ENCODE measurements around the gene OR1I1.

The OR1I1 gene

DNA sequence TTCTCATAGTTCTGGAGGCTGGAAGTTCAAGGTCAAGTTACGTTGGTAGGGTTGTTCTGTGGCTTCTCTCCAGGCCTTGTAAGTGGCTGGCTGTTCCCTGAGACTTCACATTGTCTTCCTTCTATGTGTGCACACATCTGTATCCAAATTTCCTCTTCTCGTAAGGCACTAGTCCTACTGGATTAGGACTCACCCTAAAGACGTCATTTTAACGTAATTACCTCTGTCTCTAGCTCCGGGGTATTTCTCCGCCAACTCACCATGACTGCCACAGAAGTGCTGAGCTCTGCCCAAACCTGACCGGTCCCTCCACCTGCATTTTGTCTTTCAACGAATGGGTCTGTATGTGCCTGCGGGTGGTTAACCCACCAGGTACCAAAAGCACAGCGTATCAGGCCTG lies 16.4 kb downstream of the OR1I1 start:
- DNase-seq (ENCODE audit: low read depth, low spot score) = no peak

DNA sequence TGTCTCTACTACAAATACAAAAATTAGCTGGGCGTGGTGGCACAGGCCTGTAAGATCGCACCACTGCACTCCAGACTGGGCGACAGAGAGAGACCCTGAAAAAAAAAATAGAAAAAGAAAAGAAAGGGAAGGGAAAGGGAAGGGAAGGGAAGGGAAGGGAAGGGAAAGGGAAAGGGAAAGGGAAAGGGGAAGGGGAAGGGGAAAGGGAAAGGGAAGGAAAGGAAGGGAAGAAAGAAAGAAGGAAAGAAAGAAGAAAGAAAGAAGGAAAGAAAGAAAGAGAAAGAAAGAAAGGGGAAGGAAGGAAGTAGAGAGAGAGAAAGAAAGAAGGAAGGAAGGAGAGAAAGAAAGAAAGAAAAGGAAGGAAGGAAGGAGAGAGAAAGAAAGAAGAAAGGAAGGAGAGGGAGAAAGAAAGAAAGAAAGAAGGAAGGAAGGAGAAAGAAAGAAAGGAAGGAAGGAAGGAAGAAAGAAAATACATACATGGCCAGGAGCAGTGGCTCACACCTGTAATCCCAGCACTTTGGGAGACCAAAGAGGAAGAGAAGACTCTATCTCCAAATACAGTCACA lies 17.1 kb downstream of the OR1I1 start:
- DNase-seq (ENCODE audit: low read depth, low spot score) = no peak

DNA sequence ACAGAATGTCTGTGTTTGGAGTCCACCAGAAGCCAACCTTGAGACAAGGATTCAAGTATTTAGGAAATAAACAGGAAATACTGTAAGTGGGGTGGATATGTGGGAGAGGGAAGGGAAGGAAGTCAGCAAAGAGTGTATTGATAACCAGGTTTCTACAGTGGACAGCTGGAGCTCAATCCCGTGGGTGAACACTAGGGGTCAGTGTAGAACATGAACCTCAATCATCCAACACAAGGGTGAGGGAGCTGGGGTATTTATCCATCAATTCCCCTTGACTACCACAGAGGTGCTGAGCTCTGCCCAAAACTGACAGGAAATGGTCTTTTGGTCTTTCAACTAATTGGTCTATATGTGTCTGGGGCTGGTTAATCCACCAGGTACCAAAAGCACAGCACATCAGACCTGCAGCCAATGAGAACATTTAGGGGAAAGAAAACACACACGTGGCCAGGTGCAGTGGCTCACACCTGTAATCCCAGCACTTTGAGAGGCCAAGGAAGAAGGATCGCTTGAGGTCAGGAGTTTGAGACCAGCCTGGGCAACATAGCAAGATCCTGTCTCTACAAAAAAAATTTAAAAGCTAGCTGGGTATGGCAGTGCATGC lies 19.6 kb downstream of the OR1I1 start:
- no peak for DNase-seq (ENCODE audit: low read depth, low spot score)

DNA sequence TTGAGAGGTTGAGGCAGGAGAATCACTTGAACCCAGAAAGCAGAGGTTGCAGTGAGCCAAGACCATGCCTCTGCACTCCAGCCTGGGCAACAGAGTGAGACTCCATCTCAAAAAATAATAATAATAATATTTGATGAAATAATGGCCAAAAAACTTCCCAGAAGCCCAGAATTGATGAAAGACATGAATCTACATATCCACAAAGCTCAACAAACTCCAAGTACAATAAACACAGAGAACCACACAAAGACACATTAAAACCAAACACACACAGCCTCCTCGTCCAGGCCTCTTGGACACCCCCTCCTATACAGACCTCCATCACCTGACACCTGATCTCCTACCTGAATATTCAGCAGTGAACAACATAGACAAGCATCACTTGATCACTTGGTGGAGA lies 22.0 kb downstream of the OR1I1 start:
- DNase-seq (ENCODE audit: low read depth, low spot score) = no peak

DNA sequence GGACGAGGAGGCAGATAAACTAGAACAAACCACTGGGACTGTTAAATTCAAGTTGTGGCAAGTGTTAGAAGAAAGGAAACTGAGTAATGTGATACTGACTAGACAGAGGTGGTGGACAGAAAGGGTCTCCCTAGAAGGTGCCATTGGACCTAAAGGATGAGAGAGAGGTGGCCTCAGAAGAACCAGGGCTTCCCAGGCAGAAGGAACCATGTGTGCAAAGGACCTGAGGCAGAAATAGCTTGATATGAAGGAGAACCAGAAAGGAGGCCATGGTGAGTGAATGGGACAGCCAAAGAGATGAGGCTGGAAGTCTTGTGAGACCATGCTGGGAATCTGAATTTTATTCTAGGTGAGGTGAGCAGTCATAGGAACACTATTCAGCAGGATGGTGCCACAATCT lies 22.4 kb downstream of the OR1I1 start:
- no peak for DNase-seq (ENCODE audit: low read depth, low spot score)

DNA sequence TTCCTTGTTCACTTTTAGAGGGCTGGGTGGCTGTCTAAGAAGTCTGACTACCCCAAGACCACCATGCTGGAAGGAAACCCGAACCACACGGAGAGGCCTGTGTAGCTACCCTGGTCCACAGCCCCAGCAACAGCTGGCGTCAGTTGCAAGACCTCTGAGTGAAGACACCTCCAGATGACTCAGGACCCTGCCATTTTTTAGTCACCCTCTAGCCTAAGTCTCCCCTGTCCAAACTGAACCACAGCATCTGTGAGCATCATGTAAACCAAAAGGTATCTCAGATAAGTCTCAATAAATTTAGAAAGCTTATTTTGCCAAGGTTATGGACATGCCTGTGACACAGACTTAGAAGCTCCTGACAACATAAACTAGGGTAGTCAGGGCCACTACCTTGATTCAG lies 23.0 kb downstream of the OR1I1 start:
- no peak for DNase-seq (ENCODE audit: low read depth, low spot score)

DNA sequence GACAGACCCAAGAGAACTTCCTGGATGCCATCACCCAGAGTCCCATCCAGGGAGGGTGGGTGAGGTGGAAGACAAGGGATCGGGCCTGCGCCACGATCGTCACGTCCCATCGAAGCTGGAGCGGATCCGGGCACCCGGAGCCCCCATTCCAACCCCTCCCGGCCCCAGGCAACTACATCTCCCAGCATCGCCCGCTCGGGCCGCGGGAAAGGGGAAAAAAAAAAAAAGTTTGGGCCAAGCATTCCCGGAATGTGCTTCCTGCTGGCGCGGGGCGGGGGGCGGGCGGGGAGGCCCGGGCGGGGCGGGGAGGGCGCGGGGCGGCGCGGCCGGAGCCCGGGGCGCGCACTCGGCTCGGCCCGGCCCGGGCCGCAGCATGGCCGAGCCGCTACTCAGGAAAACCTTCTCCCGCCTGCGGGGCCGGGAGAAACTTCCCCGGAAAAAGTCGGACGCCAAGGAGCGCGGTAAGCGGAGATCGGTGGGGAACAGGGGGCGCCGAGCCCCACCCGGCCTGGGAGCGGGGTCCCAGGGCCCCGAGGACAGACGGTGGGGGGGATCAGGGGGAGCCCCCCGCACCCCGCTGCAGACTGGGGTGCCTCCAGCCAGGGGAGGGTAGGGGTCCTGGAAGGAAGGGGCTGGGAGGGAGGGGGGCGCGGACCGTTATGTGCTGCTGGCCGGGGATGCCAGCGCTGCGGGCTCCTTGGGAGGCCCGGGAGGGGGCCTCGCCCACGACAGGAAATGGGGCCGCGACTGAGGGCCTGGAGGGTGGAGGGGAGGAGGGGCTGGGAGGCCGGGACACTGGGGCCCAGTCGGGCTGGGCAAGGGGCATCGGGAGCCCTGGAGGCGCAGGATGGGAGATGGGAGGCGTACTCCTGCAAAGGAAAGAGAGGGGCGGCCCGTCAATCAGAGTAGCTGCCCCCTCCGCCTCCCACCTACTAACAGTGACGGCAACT lies 25.3 kb downstream of the OR1I1 start, which contains the start of gene SYDE1:
Gene SYDE1 (plus strand): TSS at position 341 of the 950 bp plus-strand sequence. CDS start 33 bp downstream, at position 374.
- DNase-seq (ENCODE audit: low read depth, low spot score) = no peak

DNA sequence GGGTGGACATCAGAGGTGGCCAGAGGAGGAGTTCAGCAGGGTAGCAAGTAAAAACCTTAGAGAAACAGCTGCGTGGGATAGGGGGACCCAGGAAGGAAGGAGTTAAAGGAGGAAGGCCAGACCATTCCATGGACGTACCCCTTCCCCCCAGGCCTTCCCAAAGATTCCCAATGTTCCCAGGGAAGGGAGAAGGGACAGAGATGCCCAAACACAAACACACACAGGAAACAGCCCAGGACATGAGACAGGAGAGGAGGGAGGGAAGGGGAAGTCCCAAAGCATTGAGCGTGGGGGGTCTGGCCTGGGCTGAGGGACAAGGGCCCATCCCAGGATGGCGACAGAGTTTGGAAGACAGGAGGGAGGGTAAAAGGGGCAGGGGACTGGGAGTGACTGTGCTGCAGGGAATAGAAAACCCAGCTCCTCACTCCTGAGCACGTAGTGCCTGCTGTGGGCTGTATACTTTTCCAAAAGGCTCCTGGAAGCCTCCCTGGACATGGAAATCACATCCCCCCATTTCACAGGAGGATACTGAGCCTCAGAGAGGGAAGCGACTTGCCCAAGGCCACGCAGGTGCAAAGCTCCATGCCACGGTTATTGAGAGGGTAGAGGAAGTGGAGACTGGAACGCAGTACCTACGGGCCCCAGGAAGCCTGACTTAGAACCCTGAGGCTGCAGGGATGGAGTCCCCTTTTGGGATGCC lies 26.3 kb downstream of the OR1I1 start:
- no peak for DNase-seq (ENCODE audit: low read depth, low spot score)

DNA sequence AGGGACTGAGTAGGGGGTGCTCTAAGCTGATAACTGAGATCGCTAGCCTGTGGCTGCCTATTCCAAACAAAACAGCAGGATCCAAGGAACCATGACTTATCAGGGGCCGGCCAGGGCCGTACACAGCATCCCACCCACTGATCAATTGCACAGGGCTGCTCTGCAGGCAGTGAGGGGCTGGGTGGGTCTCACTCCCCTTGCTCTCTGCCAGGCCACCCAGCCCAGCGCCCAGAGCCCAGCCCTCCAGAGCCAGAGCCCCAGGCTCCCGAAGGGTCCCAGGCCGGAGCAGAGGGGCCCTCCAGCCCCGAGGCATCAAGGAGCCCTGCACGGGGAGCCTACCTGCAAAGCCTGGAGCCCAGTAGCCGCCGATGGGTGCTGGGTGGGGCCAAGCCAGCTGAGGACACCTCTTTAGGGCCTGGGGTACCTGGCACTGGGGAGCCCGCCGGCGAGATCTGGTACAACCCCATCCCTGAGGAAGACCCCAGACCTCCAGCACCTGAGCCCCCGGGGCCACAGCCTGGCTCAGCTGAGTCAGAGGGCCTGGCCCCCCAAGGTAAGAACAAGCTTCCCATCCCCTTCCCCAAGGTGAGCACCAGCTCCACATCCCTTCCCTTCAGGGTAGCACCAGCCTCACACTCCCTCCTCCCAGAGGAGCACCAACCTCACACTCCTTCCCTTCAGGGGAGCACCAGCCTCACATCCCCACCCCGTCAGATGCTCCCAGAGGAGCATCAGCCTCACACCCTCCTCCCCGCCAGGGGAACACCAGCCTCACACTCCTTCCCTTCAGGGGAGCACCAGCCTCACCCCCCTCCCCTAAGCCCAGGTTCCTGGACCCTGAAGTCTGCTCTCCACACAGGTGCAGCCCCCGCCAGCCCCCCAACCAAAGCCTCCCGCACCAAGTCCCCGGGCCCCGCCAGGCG lies 27.1 kb downstream of the OR1I1 start:
- no peak for DNase-seq (ENCODE audit: low read depth, low spot score)

DNA sequence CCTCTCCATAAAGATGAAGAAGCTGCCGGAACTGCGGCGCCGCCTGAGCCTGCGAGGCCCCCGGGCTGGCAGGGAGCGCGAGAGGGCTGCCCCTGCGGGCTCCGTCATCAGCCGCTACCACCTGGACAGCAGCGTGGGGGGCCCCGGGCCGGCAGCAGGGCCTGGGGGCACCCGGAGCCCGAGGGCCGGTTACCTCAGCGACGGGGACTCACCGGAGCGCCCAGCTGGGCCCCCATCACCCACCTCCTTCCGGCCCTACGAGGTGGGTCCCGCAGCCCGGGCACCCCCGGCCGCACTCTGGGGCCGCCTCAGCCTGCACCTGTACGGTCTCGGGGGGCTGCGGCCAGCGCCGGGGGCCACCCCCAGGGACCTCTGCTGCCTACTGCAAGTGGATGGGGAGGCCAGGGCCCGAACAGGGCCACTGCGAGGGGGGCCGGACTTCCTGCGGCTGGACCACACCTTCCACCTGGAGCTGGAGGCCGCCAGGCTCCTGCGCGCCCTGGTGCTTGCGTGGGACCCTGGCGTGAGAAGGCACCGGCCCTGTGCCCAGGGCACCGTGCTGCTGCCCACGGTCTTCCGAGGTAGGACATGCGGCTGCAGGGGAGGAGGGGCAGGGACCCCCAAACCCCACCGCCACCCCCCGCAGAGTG lies 27.9 kb downstream of the OR1I1 start:
- DNase-seq (ENCODE audit: low read depth, low spot score) = no peak

DNA sequence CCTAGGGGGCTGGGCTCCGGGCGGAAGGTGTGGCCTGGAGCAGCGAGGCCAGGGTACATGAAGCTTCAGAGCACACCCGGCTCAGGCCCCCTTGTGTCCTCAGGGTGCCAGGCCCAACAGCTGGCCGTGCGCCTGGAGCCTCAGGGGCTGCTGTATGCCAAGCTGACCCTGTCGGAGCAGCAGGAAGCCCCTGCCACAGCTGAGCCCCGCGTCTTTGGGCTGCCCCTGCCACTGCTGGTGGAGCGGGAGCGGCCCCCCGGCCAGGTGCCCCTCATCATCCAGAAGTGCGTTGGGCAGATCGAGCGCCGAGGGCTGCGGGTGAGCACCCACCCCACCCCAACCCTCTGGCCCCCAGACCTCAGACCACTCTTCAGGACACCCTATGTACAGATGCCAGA lies 28.4 kb downstream of the OR1I1 start:
- DNase-seq (ENCODE audit: low read depth, low spot score) = no peak

DNA sequence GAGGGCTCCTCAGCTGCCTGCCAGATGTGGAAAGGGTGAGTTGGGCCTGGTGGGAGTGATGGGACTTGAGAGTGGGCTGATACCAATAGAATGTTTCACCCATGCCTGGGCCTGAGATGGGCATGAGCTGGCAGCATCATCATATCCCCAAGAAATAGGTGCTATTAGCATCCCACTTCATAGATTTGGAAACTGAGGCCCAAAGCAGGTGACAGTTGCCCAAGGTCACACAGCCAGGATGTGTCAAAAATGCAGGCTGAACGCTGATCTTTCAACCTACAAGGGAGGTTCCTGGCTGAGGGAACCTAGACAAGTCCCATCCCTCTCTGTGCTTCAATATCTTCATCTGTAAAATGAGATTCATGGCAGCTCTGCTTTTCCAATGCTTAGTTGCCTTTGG lies 29.7 kb downstream of the OR1I1 start:
- DNase-seq (ENCODE audit: low read depth, low spot score) = no peak

DNA sequence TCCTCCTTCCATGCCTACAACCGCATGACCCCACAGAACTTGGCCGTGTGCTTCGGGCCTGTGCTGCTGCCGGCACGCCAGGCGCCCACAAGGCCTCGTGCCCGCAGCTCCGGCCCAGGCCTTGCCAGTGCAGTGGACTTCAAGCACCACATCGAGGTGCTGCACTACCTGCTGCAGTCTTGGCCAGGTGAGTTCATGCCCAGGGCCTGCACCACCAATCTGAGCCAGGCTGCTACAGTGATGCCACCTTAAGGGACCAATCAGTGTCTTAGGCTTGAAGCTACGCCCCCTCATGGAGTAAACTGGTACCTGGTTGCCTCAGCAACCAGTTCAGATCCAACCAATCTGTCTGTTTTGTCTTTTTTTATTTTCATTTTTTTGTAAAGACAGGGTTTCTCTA lies 30.4 kb downstream of the OR1I1 start:
- DNase-seq (ENCODE audit: low read depth, low spot score) = no peak

DNA sequence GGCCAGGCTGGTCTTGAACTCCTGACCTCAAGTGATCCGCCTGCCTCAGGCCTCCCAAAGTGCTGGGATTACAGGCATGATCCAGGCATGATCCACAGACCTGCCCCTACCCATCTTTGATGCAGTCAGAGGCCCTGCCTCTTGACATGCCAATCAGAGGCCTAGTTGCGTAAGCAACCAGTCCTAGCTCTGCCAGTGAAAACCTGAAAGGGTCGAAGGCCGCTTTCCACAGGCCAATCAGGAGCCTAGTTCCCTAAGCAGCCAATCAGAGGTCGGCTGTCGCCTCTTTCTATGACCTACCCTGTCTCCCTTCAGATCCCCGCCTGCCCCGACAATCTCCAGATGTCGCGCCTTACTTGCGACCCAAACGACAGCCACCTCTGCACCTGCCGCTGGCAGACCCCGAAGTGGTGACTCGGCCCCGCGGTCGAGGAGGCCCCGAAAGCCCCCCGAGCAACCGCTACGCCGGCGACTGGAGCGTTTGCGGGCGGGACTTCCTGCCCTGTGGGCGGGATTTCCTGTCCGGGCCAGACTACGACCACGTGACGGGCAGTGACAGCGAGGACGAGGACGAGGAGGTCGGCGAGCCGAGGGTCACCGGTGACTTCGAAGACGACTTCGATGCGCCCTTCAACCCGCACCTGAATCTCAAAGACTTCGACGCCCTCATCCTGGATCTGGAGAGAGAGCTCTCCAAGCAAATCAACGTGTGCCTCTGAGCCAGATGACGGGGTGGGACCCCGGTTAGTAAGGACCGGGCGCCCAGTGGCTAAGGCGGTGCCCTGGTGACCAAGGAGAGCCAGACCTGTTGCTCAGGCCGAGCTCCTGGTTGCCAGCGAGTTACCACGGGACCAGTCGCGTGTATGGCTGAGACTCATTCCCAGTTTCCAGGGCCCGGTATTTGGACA lies 31.5 kb downstream of the OR1I1 start:
- no peak for DNase-seq (ENCODE audit: low read depth, low spot score)

DNA sequence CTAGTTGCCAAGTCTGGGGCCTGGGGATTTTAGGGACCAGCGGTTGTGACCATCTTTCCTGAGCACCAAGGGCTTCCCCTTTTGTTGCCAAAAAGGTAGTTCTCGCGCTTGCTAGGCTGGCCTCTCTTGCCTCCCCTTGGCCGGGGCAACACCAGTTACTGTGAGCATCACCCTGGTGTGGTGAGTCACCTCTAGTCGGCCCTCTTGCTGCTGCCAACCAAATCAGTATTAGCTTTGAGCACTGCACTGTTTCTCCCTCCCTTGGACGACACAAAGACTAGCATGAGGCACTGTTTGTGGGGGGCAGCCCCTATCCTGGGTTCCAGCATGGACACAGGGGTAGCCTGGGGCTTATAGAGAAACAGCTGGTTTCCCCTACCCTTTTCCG lies 32.1 kb downstream of the OR1I1 start:
- no peak for DNase-seq (ENCODE audit: low read depth, low spot score)

DNA sequence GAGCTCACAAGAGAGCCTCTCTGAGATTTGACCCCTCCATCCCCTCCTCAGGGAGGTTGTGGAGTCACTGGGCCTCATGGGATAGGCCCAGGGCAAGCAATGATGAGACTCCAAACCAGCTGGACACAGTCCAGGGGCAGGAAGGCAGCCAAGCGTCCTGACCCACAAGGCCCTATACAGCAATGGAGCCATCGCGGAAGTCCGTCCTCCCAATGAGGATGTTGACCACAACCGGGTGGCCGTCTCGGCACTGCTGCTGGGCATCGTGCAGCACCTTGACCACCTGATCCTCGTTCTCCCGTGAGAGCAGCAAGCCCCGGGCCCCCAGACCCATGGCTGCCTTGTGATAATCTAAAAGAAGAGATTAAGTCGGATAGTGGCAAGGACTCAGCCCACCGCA lies 33.1 kb downstream of the OR1I1 start:
- DNase-seq (ENCODE audit: low read depth, low spot score) = no peak

DNA sequence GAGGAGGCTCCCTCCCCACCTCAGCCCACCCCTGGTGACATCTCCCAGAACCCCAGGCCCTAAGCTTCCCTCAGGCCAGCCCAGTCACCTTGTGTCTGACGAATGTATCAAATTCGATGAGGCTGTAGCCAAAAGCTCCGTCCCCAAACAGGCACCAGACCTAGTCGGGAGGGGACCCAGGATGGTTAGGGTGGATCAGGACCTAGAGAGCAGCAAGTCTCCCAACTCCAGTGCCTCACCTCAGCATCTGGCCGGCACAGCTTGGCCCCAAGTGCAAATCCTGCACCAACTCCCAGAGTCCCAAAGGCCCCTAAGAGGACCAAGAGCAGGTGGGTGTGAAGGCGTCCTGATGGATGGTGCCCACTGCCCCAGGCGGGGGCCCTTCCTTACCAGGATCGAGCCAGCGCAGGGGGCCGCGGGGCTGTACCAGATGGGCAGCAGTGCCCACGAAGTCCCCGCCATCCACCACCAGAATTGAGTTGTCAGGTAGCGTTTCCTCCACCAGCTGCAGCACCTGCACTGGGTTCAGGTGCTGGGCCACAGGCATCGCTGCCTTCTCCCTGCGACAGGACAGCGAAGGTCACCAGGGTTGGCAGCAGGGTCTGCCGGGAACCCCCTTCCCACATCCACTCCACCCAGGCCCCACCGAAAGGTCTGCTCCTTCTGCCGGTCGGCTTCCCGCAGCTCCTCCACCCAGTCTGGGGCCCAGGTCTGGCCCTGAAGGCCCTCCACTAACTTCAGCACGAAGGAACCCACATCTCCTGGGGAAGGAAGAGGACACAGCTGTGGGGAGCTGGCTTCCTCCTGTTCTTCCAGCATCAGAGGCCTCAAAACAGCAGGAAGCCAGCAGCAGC lies 34.0 kb downstream of the OR1I1 start:
- DNase-seq (ENCODE audit: low read depth, low spot score) = no peak

DNA sequence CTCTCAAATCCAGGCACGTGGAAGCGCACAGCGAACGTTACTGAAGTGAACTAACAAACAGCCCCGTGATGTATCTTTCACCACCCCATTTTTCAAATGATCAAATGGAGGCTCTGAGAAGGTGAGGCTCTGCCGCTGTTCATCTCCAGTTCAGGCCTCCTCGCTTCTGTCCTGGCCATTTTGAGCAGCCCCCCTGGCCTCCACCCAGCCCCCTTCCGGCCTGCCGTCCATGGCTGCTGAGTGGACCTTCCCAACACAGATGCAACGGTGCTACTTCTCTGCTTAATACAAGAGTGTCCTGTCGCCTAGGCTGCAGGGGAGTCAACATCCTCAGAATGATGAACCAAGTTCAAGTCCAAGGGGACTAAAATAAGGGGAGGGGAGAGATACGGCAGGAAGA lies 34.8 kb downstream of the OR1I1 start:
- DNase-seq (ENCODE audit: low read depth, low spot score) = no peak

DNA sequence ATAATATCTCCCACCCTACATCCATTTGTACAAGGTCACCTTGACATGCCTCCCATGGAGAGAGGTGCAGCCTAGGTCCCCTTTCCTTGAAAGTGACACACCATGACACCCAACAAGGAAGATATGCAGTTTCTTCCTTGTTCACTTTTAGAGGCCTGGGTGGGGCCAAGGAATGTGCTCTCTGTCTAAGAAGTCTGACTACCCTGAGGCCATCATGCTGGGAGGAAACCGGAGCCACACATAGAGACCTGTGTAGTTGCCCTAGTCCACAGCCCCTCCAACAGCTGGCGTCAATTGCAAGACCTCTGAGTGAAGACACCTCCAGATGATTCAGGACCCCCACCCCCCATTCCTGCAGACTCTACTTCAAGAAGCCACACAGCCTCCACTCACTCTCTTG lies 36.2 kb downstream of the OR1I1 start:
- DNase-seq (ENCODE audit: low read depth, low spot score) = no peak

Measured in activated CD4-positive, CD25-positive, alpha-beta regulatory T cell treated with anti-CD3 and anti-CD28 coated beads, Interleukin-2, amount 50 U/mL, for 16 hours (primary cell).